LNCAP (cell line): ENCODE measurements around the gene RBM15B.

Experiments
- CTCF ChIP-seq: fragments of 450-650 bp; IDR thresholded peaks from 2 replicates; pipeline ENCODE4 v1.5.1; 2017; ENCODE audit warnings: mild to moderate bottlenecking

The RBM15B gene

GRCh38 chr3:51396401-51396800, 5.3 kb downstream of the RBM15B start:
- TF ChIP-seq CTCF, result no peak

GRCh38 chr3:51397392-51397791, 6.3 kb downstream of the RBM15B start:
- no peak for TF ChIP-seq CTCF

DNA sequence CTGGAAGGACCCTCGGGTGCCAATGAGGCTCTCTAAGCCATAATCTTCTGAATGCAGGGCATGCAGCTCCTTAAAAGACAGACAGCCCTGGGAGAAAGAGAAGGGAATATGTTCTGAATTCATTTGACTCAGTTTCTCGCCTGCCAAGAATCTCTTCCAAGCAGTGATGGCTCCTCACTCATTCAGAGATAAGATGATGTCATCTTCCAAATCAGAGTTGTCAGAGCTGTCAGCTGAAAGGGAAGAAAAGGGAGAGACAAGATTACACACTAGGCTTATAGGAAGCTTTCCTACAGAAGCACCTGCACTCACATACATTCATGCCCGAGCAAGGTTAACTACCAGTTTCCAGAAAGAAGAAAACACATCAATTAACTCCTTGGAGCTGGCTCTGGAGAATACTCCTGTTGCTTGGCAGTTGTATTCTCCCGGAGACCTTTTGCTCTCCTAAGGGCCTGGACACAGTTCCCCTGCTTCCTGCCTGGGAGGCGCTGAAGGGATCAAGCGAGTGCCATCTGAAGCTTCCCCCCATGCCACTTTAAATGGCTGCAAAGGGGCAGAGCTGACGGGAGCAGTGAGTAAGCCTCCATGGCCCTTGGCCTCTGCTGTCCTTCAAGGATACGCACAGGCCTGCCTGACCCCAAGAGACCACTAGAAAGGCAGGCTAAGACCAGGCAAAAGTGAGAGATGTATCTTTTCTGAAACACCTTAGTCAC, 7.7 kb downstream of the RBM15B start:
- no peak for TF ChIP-seq CTCF

- TF ChIP-seq CTCF, result no peak
These were observed 9.1 kb downstream of the RBM15B start for GRCh38 chr3:51400166-51400565.

DNA sequence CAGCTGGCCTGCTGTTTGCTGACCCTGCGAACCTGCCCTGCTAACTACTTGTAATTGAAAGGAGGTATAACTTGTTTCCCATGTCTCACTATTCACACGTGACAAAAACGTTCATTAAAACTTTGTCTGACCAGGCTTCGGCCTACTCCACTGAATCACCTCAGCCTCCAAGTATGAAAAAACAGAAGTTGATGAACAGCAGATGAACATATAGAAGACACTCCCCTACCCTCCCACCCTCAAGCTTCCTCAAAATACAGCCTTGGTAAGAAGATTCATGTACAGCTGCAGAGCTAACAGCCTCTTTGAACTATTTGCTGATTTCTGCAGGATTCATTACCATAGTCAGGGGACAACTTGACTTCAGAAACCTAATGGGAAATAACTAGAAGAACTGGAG, 10.7 kb downstream of the RBM15B start:
- TF ChIP-seq CTCF, result no peak

DNA sequence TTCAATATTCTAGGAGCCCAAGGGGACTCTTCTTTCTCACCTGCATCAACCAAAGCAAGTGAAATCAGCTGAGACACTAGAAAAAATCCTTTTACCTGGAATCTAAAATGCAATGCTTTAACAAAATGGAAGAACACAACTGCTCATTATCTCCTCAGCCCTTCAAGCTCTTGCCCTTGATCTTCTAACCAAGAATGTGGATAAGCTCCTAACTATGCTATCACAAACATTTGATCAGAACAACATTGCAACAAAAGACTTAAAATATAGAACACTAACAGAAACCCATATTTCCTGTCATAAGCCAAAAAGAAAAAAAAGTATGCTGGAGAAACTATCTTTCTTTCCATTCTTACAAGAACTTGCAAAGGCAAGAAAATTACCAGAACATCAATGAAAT, 12.6 kb downstream of the RBM15B start:
- no peak for TF ChIP-seq CTCF

DNA sequence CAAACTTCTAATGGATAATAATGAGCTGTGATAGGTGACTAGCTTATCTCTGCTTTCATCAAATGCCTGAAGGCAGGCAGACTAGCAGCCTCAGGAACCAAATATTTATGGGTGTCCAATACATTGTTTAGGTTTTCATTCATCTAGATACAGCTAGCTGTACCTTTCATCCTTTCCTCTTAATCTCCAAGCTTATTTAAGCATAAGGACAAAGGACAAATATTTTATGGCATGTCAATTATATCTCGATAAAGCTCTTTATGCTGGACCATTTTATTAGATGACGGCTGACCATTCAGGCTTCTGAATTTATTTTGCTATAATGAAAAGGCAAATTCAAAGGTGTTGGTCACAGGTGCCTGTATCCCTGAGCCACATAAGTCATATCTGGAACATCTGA, 16.9 kb downstream of the RBM15B start:
- TF ChIP-seq CTCF, result no peak

DNA sequence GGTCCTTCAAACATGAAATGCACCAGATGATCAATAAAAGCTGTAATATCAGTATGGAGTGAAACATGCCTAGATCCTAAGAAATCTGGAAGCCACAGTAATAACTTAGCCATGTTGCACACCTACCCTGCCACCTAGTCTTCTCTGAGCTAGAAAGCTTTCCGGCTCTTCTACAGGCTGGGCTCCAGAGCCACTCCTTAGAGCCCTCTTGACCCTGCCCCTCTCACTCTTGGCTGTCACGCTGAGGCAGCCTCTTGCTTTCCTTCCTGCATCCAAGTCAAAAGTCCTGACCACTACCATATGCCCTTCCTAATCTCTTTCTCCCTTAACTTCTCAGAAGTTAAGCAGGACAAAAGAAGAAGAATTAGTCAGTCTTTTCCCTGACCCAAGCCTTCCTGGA, 17.7 kb downstream of the RBM15B start:
- no peak for TF ChIP-seq CTCF
